Measurements from ENCODE around the gene CIAO3.
A peak's percentile ranks its signal among the peaks of the same experiment; 100 is the strongest.

Gene CIAO3

DNA sequence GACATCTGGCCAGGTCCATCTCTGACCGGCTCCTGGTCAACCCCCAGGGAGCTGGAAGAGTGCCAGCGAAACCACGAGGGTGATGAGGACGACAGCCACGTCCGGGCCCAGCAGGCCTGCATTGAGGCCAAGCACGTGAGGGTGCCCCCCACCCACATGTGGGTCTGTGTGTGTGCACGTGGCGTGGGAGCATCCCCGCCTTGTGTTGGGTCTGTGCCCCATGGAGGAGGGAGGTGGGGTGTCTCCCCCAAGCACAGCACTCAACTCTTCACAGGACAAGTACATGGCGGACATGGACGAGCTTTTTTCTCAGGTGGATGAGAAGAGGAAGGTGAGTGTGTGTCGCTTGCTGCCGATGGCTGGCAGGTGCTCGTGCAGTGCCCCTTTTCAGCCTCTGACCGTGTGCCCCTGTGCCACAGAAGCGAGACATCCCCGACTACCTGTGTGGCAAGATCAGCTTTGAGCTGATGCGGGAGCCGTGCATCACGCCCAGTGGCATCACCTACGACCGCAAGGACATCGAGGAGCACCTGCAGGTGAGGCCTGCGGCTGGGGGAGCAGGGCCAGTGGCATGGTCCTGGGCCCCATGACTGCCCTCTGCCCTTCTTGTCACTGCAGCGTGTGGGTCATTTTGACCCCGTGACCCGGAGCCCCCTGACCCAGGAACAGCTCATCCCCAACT is 58.9 kb downstream of the CIAO3 start (continued):
- TF ChIP-seq, protein P1, sequence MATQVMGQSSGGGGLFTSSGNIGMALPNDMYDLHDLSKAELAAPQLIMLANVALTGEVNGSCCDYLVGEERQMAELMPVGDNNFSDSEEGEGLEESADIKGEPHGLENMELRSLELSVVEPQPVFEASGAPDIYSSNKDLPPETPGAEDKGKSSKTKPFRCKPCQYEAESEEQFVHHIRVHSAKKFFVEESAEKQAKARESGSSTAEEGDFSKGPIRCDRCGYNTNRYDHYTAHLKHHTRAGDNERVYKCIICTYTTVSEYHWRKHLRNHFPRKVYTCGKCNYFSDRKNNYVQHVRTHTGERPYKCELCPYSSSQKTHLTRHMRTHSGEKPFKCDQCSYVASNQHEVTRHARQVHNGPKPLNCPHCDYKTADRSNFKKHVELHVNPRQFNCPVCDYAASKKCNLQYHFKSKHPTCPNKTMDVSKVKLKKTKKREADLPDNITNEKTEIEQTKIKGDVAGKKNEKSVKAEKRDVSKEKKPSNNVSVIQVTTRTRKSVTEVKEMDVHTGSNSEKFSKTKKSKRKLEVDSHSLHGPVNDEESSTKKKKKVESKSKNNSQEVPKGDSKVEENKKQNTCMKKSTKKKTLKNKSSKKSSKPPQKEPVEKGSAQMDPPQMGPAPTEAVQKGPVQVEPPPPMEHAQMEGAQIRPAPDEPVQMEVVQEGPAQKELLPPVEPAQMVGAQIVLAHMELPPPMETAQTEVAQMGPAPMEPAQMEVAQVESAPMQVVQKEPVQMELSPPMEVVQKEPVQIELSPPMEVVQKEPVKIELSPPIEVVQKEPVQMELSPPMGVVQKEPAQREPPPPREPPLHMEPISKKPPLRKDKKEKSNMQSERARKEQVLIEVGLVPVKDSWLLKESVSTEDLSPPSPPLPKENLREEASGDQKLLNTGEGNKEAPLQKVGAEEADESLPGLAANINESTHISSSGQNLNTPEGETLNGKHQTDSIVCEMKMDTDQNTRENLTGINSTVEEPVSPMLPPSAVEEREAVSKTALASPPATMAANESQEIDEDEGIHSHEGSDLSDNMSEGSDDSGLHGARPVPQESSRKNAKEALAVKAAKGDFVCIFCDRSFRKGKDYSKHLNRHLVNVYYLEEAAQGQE (tag by site-specific recombination; IDR thresholded peaks at IDR 0.05) = no peak
- TF ChIP-seq ZNF701 (tag by site-specific recombination; IDR thresholded peaks at IDR 0.05) (no peak), ZNF184 (tag by site-specific recombination; IDR thresholded peaks at IDR 0.05) (peak; percentile 7; the same call in 1 of the 2 replicates), ZNF473 (tag by site-specific recombination; IDR thresholded peaks at IDR 0.05) (no peak), ZNF707 (tag by site-specific recombination; IDR thresholded peaks at IDR 0.05) (no peak), ZNF112 (tag by site-specific recombination; IDR thresholded peaks at IDR 0.05) (no peak), ZNF324 (tag by site-specific recombination; IDR thresholded peaks at IDR 0.05) (no peak; the same call in none of the 2 replicates), ZSCAN16 (tag by site-specific recombination; IDR thresholded peaks at IDR 0.05) (no peak), ZNF433 (tag by site-specific recombination; IDR thresholded peaks at IDR 0.05; ENCODE audit: low read depth) (no peak), ZNF768 (tag by site-specific recombination; IDR thresholded peaks at IDR 0.05) (no peak), ZNF341 (tag by site-specific recombination; IDR thresholded peaks at IDR 0.05; ENCODE audit: low read depth) (peak; percentile 21), ZBTB1 (tag by site-specific recombination; IDR thresholded peaks at IDR 0.05) (peak; percentile 23; the same call in 1 of the 2 replicates), GLI4 (tag by site-specific recombination; IDR thresholded peaks at IDR 0.05) (no peak), ZNF521 (tag by site-specific recombination; IDR thresholded peaks at IDR 0.05) (no peak), ZNF311 (tag by site-specific recombination; IDR thresholded peaks at IDR 0.05; ENCODE audit: borderline replicate concordance) (no peak)
- TF ChIP-seq, protein P2, sequence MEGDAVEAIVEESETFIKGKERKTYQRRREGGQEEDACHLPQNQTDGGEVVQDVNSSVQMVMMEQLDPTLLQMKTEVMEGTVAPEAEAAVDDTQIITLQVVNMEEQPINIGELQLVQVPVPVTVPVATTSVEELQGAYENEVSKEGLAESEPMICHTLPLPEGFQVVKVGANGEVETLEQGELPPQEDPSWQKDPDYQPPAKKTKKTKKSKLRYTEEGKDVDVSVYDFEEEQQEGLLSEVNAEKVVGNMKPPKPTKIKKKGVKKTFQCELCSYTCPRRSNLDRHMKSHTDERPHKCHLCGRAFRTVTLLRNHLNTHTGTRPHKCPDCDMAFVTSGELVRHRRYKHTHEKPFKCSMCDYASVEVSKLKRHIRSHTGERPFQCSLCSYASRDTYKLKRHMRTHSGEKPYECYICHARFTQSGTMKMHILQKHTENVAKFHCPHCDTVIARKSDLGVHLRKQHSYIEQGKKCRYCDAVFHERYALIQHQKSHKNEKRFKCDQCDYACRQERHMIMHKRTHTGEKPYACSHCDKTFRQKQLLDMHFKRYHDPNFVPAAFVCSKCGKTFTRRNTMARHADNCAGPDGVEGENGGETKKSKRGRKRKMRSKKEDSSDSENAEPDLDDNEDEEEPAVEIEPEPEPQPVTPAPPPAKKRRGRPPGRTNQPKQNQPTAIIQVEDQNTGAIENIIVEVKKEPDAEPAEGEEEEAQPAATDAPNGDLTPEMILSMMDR (tag by site-specific recombination; IDR thresholded peaks at IDR 0.05) = no peak
- TF ChIP-seq, protein P3, sequence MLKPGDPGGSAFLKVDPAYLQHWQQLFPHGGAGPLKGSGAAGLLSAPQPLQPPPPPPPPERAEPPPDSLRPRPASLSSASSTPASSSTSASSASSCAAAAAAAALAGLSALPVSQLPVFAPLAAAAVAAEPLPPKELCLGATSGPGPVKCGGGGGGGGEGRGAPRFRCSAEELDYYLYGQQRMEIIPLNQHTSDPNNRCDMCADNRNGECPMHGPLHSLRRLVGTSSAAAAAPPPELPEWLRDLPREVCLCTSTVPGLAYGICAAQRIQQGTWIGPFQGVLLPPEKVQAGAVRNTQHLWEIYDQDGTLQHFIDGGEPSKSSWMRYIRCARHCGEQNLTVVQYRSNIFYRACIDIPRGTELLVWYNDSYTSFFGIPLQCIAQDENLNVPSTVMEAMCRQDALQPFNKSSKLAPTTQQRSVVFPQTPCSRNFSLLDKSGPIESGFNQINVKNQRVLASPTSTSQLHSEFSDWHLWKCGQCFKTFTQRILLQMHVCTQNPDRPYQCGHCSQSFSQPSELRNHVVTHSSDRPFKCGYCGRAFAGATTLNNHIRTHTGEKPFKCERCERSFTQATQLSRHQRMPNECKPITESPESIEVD (tag by site-specific recombination; IDR thresholded peaks at IDR 0.05) = no peak
- TF ChIP-seq, protein P4, sequence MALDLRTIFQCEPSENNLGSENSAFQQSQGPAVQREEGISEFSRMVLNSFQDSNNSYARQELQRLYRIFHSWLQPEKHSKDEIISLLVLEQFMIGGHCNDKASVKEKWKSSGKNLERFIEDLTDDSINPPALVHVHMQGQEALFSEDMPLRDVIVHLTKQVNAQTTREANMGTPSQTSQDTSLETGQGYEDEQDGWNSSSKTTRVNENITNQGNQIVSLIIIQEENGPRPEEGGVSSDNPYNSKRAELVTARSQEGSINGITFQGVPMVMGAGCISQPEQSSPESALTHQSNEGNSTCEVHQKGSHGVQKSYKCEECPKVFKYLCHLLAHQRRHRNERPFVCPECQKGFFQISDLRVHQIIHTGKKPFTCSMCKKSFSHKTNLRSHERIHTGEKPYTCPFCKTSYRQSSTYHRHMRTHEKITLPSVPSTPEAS (tag by site-specific recombination; IDR thresholded peaks at IDR 0.05) = peak; percentile 25; the same call in 1 of the 2 replicates
- TF ChIP-seq, protein P5, sequence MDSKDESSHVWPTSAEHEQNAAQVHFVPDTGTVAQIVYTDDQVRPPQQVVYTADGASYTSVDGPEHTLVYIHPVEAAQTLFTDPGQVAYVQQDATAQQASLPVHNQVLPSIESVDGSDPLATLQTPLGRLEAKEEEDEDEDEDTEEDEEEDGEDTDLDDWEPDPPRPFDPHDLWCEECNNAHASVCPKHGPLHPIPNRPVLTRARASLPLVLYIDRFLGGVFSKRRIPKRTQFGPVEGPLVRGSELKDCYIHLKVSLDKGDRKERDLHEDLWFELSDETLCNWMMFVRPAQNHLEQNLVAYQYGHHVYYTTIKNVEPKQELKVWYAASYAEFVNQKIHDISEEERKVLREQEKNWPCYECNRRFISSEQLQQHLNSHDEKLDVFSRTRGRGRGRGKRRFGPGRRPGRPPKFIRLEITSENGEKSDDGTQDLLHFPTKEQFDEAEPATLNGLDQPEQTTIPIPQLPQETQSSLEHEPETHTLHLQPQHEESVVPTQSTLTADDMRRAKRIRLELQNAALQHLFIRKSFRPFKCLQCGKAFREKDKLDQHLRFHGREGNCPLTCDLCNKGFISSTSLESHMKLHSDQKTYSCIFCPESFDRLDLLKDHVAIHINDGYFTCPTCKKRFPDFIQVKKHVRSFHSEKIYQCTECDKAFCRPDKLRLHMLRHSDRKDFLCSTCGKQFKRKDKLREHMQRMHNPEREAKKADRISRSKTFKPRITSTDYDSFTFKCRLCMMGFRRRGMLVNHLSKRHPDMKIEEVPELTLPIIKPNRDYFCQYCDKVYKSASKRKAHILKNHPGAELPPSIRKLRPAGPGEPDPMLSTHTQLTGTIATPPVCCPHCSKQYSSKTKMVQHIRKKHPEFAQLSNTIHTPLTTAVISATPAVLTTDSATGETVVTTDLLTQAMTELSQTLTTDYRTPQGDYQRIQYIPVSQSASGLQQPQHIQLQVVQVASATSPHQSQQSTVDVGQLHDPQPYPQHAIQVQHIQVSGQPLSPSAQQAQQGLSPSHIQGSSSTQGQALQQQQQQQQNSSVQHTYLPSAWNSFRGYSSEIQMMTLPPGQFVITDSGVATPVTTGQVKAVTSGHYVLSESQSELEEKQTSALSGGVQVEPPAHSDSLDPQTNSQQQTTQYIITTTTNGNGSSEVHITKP (tag by site-specific recombination; IDR thresholded peaks at IDR 0.05) = peak; percentile 78
- TF ChIP-seq, protein P6, sequence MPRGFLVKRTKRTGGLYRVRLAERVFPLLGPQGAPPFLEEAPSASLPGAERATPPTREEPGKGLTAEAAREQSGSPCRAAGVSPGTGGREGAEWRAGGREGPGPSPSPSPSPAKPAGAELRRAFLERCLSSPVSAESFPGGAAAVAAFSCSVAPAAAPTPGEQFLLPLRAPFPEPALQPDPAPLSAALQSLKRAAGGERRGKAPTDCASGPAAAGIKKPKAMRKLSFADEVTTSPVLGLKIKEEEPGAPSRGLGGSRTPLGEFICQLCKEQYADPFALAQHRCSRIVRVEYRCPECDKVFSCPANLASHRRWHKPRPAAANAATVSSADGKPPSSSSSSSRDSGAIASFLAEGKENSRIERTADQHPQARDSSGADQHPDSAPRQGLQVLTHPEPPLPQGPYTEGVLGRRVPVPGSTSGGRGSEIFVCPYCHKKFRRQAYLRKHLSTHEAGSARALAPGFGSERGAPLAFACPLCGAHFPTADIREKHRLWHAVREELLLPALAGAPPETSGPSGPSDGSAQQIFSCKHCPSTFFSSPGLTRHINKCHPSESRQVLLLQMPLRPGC (tag by site-specific recombination; IDR thresholded peaks at IDR 0.05) = 0 out of 2 replicates have a peak, but pooled peaks have one; percentile 41
- TF ChIP-seq, protein P7, sequence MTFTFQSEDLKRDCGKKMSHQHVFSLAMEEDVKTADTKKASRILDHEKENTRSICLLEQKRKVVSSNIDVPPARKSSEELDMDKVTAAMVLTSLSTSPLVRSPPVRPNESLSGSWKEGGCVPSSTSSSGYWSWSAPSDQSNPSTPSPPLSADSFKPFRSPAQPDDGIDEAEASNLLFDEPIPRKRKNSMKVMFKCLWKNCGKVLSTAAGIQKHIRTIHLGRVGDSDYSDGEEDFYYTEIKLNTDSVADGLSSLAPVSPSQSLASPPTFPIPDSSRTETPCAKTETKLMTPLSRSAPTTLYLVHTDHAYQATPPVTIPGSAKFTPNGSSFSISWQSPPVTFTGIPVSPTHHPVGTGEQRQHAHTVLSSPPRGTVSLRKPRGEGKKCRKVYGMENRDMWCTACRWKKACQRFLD (tag by site-specific recombination; IDR thresholded peaks at IDR 0.05) = no peak
